AG09309 (cell line): ENCODE data around the gene DUSP2.

ENCODE experiments used
- DNase-seq: peaks from one replicate; pipeline ENCODE4 v3.0.0-alpha.2; 2010; ENCODE audit warnings: low read depth
- H3K4me3 ChIP-seq: 2 replicates; pipeline ENCODE4 v1.5.1; 2011; ENCODE audit warnings: mild to moderate bottlenecking, low read depth, low read length, moderate library complexity; ENCODE audit not compliant: control insufficient read depth
- TF ChIP-seq, protein P1 (sequence below): IDR thresholded peaks from 2 replicates; pipeline ENCODE4 v1.5.1; 2011; ENCODE audit warnings: mild to moderate bottlenecking, low read depth, low read length, inconsistent platforms; ENCODE audit not compliant: insufficient read depth, control insufficient read depth; ENCODE audit errors: missing control alignments

Gene DUSP2

DNA sequence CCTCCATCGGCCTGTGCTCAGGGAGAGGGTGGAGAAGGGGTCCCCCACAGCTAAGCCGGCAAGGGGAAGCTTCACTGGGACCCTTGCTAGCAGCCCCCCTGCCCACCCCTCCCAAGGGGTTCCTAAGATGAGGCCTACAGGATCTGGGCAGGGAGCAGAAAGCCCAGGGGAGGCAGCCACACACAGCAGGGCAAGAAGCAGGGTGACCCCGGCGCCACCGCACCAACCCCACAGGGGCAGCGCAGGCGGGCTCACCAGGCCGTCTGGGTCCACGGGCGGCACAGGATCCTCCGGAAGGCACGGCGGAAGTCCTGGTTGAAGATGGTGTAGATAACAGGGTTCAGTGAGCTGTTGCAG lies 30.7 kb downstream of the DUSP2 start:
- no peak for DNase-seq
- H3K4me3 ChIP-seq = no peak overlapping the region
- TF ChIP-seq, protein P1, sequence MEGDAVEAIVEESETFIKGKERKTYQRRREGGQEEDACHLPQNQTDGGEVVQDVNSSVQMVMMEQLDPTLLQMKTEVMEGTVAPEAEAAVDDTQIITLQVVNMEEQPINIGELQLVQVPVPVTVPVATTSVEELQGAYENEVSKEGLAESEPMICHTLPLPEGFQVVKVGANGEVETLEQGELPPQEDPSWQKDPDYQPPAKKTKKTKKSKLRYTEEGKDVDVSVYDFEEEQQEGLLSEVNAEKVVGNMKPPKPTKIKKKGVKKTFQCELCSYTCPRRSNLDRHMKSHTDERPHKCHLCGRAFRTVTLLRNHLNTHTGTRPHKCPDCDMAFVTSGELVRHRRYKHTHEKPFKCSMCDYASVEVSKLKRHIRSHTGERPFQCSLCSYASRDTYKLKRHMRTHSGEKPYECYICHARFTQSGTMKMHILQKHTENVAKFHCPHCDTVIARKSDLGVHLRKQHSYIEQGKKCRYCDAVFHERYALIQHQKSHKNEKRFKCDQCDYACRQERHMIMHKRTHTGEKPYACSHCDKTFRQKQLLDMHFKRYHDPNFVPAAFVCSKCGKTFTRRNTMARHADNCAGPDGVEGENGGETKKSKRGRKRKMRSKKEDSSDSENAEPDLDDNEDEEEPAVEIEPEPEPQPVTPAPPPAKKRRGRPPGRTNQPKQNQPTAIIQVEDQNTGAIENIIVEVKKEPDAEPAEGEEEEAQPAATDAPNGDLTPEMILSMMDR = no peak

DNA sequence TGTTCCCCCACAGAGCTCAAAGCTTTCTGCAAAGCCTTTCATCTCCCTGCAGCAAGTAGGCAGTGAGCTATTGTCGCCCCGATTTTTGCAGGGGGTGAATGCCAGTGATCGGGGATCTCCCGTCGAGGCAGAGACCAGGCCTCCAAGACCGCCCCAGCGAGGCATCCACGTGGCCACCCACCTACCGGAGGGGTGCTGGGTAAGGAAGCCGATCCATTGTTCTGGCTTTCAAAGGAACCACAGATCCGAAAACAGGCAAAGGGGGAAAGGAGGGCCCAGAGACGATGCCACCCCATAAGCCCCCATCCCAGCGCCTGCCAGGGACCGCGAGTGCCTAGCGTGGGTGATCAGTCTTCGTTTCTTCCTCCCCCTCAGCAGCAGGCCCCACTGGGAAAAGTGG lies 31.3 kb downstream of the DUSP2 start:
- TF ChIP-seq, protein P1 = no peak
- no peak overlapping the region for H3K4me3 ChIP-seq
- no peak for DNase-seq

DNA sequence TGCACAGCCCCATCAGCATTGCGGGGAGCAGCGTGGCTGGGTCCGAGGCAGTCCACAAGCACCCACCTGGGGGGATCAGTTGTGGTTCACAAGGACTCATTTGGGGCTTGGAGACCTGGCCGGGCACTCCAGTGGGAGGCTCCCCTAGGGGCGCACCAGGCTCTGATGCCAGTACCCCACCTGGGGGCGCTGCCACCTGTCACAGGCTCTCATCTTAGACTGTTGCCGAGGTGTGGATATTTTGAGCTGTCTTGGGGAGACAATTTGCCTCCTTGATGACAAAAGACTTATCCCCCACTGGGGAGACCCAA lies 31.9 kb downstream of the DUSP2 start:
- TF ChIP-seq, protein P1 = no peak
- H3K4me3 ChIP-seq = no peak overlapping the region
- DNase-seq = no peak

DNA sequence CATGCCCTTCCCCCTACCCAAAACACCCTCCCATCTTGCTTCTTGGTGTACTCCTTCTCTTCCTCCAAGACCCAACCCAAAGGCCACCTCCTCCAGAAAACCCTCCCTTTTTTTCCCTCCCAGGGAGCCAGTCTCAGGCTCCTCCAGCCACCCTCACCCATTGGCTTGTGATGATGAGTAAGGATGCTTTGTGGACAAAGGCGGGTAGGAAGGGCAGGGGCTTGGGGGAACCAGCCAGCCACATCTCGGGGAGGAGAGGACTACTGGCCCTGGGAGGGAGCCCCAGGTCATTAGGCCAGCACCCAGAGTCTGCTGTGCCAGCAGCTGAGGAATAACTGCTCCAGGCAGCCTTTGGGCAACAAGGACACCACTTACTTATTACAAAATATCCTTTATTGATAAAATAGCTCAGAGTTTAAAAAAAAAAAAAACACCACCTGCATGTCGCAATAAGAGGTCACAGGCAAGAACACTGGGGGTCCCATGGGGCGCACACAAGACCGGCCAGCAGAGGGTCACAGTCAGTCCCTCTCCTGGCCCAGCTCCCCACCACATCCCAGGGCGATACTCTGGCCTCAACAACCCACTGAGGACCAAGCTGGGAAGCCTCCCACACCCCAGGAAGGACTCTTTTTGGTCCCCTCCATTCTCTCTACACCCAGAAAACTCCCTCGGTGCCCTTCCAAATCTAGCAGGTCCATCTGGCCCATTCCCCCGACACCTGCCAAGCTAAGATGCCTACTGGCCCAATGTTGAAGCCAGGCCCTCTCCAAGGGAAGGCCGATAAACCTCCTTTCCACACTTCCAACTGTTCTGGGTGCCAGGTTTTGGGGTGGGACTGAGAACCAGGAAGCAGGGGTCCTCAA lies 32.5 kb downstream of the DUSP2 start:
- DNase-seq = no peak
- TF ChIP-seq, protein P1 = no peak
- H3K4me3 ChIP-seq = no peak overlapping the region

DNA sequence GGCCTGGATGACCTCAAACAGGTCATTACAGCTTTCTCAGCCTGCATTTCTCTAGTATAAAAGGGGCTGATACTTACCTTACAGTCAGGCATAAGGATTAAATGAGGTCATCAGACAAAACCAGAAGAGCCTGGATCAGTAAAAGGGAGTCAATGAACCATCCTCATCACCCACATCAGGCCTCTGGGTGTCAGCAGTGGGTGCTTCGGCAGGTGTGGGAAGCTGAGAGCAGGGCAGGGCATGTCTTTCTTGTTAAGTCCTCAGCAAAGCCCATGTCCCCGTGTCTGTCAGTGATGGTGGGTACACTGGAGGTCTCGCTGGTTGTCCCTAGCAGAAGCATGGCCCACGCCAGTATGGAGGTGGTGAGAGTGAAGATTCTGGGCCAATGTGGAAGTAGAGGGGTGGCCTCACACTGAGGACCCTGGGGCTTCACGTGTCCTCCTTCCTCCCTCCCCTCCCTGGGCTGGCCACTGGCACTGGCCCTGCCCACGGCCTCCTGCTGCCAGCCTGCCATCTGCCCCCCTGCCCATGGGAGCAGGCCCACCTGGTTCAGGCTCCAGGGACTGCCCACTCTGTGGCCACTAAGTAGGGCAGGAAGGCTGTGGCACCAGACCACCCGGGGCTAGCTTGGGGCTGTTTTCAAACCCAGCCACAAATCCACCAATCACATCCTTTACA lies 33.3 kb downstream of the DUSP2 start:
- H3K4me3 ChIP-seq = no peak overlapping the region
- TF ChIP-seq, protein P1 = no peak
- no peak for DNase-seq

DNA sequence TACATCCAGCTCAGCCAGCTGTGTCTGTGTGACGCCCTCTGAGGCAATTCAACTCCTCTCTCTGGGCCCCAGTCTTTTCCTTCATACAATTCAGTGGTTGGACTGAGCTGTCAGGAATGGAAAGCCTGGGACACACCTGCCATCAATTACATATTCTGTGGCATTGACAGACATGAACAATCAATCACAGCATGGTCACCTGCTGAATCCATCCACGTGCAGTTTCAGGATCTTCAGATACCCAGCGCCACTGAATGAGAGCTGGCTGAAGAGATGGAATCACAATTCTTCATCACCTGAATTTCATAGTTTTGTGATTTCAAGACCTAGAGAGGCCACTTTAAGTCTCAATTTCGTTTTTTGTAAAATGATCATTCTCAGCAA lies 34.0 kb downstream of the DUSP2 start:
- TF ChIP-seq, protein P1 = no peak
- no peak for DNase-seq

More for the DNA sequence above, 34.0 kb downstream of the DUSP2 start:
- H3K4me3 ChIP-seq = no peak overlapping the region
